Thoracic aorta (tissue), 2 donors: Measurements from ENCODE around the gene JADE2. TPM values are rescaled to one million over a fixed set of nuclear protein-coding genes. Genes with fewer than 3 reads are reported as not detected.
A peak's percentile ranks its signal among the peaks of the same experiment; 100 is the strongest.

Source experiments
- ATAC-seq: fragments of 150-250 bp; one replicate; pipeline ENCODE4 v1.8.0; 2017; ENCODE audit warnings: low read depth; ENCODE audit not compliant: insufficient number of reproducible peaks, low FRiP score
- DNase-seq: peaks from one replicate; pipeline ENCODE4 v3.0.0-alpha.2; 2020; ENCODE audit warnings: low spot score
- H3K27ac ChIP-seq, 2 donors: fragments of 200-600 bp; sonication (generic); 1 replicate in 1 of 2; 2 replicates in 1 of 2; pipeline ENCODE4 v1.5.1; 2016; ENCODE audit warnings: mild to moderate bottlenecking in 2 of 2, moderate library complexity in 2 of 2
- H3K27me3 ChIP-seq: fragments of 200-600 bp; sonication (generic); replicated peaks from 2 replicates; pipeline ENCODE4 v1.6.0; 2016; ENCODE audit warnings: mild to moderate bottlenecking; ENCODE audit not compliant: insufficient read depth
- H3K36me3 ChIP-seq: fragments of 200-600 bp; sonication (generic); one replicate; pipeline ENCODE4 v1.5.1; 2016
- H3K4me1 ChIP-seq, 2 donors: fragments of 200-600 bp; sonication (generic); 1 replicate in 1 of 2; 2 replicates in 1 of 2; pipeline versions ENCODE4 v1.5.1 to v1.6.0; 2016; ENCODE audit warnings: low read depth in 2 of 2, mild to moderate bottlenecking in 1 of 2; ENCODE audit not compliant: control insufficient read depth in 1 of 2
- H3K4me3 ChIP-seq: fragments of 200-600 bp; sonication (generic); 2 replicates; pipeline ENCODE4 v1.5.1; 2016; ENCODE audit warnings: mild to moderate bottlenecking
- H3K9me3 ChIP-seq: fragments of 200-600 bp; sonication (generic); 2 replicates; pipeline ENCODE4 v1.5.1; 2016
- CTCF ChIP-seq: fragments of 200-600 bp; sonication (generic); IDR thresholded peaks from one replicate; pipeline ENCODE4 v1.5.1; 2019; ENCODE audit warnings: antibody characterized with exemption
- total RNA-seq, 2 donors: library from RNA; depleted of rRNA; stranded (reverse); fragments of >200 nt; gene quantifications; one replicate each; pipeline versions ENCODE4 v1.1.0 to v1.2.3, GENCODE V29; 2016

JADE2 gene
- total RNA-seq, 2 donors from 2014 or later = 54.0 to 81.3 TPM

GRCh38 chr5:134533115-134533815 lies 7.8 kb downstream of the JADE2 start:
- no peak for TF ChIP-seq CTCF
- peak; percentile 46 for ATAC-seq
- H3K27ac ChIP-seq = peak overlapping the region; percentile 44 to 72
- no peaks in the 10 kb centered on the region for H3K27me3 ChIP-seq
- peaks cover 24% of the 10 kb centered on the region for H3K36me3 ChIP-seq
- peak overlapping the region; percentile 20 for H3K4me3 ChIP-seq
- H3K9me3 ChIP-seq = no peaks in the 10 kb centered on the region
- peaks cover 54 to 64% of the 10 kb centered on the region in 2 donors for H3K4me1 ChIP-seq
- DNase-seq = peak; percentile 61

GRCh38 chr5:134534058-134534725 lies 8.7 kb downstream of the JADE2 start:
- Histone ChIP-seq H3K4me3 (no peak overlapping the region), H3K36me3 (peaks cover 28% of the 10 kb centered on the region), H3K9me3 (no peaks in the 10 kb centered on the region), H3K27me3 (no peaks in the 10 kb centered on the region), H3K27ac (peak overlapping the region; percentile 44 to 72), H3K4me1 (peaks cover 45 to 55% of the 10 kb centered on the region in 2 donors)
- TF ChIP-seq CTCF = no peak
- DNase-seq = no peak
- no peak for ATAC-seq

GRCh38 chr5:134534726-134535110 lies 9.2 kb downstream of the JADE2 start:
- Histone ChIP-seq H3K27me3 (no peaks in the 10 kb centered on the region), H3K4me1 (peaks cover 40 to 50% of the 10 kb centered on the region in 2 donors), H3K9me3 (no peaks in the 10 kb centered on the region), H3K36me3 (peaks cover 33% of the 10 kb centered on the region), H3K4me3 (no peak overlapping the region), H3K27ac (no peak overlapping the region)
- TF ChIP-seq CTCF = no peak
- no peak for ATAC-seq
- DNase-seq = no peak

- Histone ChIP-seq H3K27ac (no peak overlapping the region), H3K4me3 (no peak overlapping the region), H3K27me3 (no peaks in the 10 kb centered on the region), H3K4me1 (peaks cover 22 to 28% of the 10 kb centered on the region in 2 donors), H3K36me3 (peaks cover 53% of the 10 kb centered on the region), H3K9me3 (no peaks in the 10 kb centered on the region)
- no peak for DNase-seq
- TF ChIP-seq CTCF = no peak
- ATAC-seq = no peak
These were observed 11.4 kb downstream of the JADE2 start for GRCh38 chr5:134536876-134537275.

GRCh38 chr5:134537297-134537696 lies 11.8 kb downstream of the JADE2 start:
- no peak overlapping the region for H3K4me3 ChIP-seq
- peaks cover 18 to 24% of the 10 kb centered on the region in 2 donors for H3K4me1 ChIP-seq
- no peak overlapping the region for H3K27ac ChIP-seq
- H3K36me3 ChIP-seq = peaks cover 53% of the 10 kb centered on the region
- H3K9me3 ChIP-seq = no peaks in the 10 kb centered on the region
- no peak for DNase-seq
- TF ChIP-seq CTCF = no peak
- H3K27me3 ChIP-seq = no peaks in the 10 kb centered on the region
- ATAC-seq = no peak
